GM19395 (cell line): ENCODE measurements around the gene STRIP2.

Experiments
- ATAC-seq: cut with Tn5 transposase; IDR thresholded peaks from one replicate; pipeline ENCODE4 v1.9.1; 2021; ENCODE audit warnings: mild to moderate bottlenecking, moderate library complexity; ENCODE audit not compliant: unreplicated experiment

Gene STRIP2

GRCh38 chr7:129489491-129489890 lies 55.3 kb downstream of the STRIP2 start:
- ATAC-seq = no peak

- ATAC-seq = no peak
Measured at GRCh38 chr7:129492391-129492790, 58.2 kb downstream of the STRIP2 start.

GRCh38 chr7:129493555-129493954 lies 59.3 kb downstream of the STRIP2 start:
- ATAC-seq = peak; percentile 33

GRCh38 chr7:129494041-129494440 lies 59.8 kb downstream of the STRIP2 start:
- peak; percentile 72 for ATAC-seq

- ATAC-seq = no peak
Measured at GRCh38 chr7:129495987-129496386, 61.8 kb downstream of the STRIP2 start.

- ATAC-seq = no peak
Measured at GRCh38 chr7:129496653-129497052, 62.4 kb downstream of the STRIP2 start.

GRCh38 chr7:129497156-129497555 lies 62.9 kb downstream of the STRIP2 start:
- ATAC-seq = no peak

- no peak for ATAC-seq
Measured at GRCh38 chr7:129498021-129498420, 63.8 kb downstream of the STRIP2 start.

GRCh38 chr7:129499999-129500398 lies 65.8 kb downstream of the STRIP2 start:
- no peak for ATAC-seq

GRCh38 chr7:129501760-129502707 lies 67.8 kb downstream of the STRIP2 start, which contains the start of gene SMKR1:
SMKR1 (plus strand) TSS chr7:129502531; CDS start chr7:129502825, 294 bp downstream.
- peak; percentile 91 for ATAC-seq

- ATAC-seq = peak; percentile 22
Measured at GRCh38 chr7:129502708-129503685, 68.8 kb downstream of the STRIP2 start.

- no peak for ATAC-seq
Measured at GRCh38 chr7:129503725-129504124, 69.5 kb downstream of the STRIP2 start.

- ATAC-seq = no peak
Measured at GRCh38 chr7:129512192-129512591, 78.0 kb downstream of the STRIP2 start.

GRCh38 chr7:129513546-129513945 lies 79.3 kb downstream of the STRIP2 start:
- no peak for ATAC-seq

- no peak for ATAC-seq
Measured at GRCh38 chr7:129514683-129515082, 80.5 kb downstream of the STRIP2 start.

GRCh38 chr7:129515381-129515780 lies 81.1 kb downstream of the STRIP2 start:
- ATAC-seq = no peak

GRCh38 chr7:129517931-129518330 lies 83.7 kb downstream of the STRIP2 start:
- ATAC-seq = no peak

GRCh38 chr7:129519464-129519863 lies 85.2 kb downstream of the STRIP2 start:
- ATAC-seq = no peak

- no peak for ATAC-seq
Measured at GRCh38 chr7:129522088-129522970, 88.1 kb downstream of the STRIP2 start.

- no peak for ATAC-seq
Measured at GRCh38 chr7:129522971-129523340, 88.7 kb downstream of the STRIP2 start.
